ENCODE results near the gene LIPC.

LIPC gene

GRCh38 chr15:58583171-58583908 lies 151.5 kb downstream of the LIPC start:
- no peak for DNase-seq (ENCODE audit: low spot score)
- in situ Hi-C loops (cut with MboI; ENCODE audit: low sequenced_read_pairs, unreplicated experiment) = no loop called here
- no peak for TF ChIP-seq CTCF (IDR thresholded peaks at IDR 0.05; ENCODE audit: borderline replicate concordance, control extremely low read depth, extremely low read depth, insufficient read depth, missing control alignments)

DNA sequence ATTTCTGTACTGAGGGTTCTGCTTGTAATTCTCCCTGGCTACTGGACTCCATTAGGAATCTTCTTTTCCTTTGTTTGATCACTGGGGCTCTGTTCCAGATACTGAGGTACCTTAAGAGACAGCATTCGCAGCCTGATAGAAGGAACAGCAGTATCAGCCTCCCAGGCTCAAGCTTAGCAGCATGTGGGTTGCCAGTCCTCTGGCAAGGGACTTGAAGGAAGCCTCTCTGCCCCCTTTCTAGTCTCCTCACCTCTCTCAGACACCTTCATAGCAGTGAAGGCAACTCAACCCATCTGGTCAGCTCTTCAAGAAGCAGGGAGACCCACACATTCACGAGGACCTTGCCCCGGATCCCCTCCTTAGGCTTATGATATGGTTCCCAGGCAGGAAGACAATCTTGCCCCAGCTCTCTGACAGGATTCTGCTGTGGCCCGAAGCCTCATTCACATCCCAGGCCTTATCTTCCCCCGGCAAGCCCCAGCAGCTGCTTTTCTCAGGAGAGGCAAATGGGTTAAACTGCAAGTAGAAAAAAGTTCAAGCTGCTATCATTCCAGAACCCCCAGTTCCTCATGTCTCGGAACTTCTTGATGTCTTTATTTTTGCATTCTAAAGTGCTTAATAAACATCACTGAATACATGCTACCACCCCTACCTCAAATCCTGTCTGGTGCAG lies 153.1 kb downstream of the LIPC start:
- DNase-seq (ENCODE audit: low spot score) = no peak
- in situ Hi-C loops (cut with MboI; ENCODE audit: low sequenced_read_pairs, unreplicated experiment) = no loop called here
- TF ChIP-seq CTCF (IDR thresholded peaks at IDR 0.05; ENCODE audit: borderline replicate concordance, control extremely low read depth, extremely low read depth, insufficient read depth, missing control alignments) = no peak

DNA sequence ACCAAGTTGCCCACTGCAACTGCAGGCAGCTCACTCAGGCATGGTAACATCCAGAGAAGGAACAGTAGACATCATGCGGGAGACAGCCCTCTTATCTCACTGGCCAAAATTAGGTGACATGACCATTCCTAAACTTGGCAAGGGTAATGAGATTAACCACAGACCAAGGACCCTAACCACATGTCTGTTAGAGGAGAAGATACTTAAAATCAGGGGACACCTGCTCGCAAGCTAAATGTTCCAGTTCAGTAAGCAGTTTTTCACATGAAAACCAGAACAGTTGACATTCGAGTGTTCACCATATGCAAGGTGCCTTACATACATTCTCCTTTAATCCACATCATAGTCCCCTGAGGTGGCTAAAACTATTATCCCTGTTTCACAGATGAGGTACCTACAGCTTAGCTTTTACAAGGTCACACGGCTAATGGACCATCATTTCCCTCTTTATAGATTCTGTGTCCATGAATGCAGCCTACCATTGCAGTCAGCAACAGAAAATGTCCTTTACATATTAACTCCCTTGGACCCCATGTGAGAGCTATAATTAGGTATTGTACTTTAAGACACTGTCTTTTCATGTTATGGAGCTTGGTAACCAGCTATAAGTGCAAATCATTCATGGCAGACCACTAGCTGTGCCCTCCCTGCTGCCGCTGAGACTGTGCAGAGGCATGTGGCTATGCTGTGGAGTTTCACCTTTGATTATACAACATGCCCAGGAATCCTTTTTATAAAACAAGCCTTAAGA lies 154.1 kb downstream of the LIPC start:
- DNase-seq (ENCODE audit: low spot score) = no peak
- no peak for TF ChIP-seq CTCF (IDR thresholded peaks at IDR 0.05; ENCODE audit: borderline replicate concordance, control extremely low read depth, extremely low read depth, insufficient read depth, missing control alignments)
- in situ Hi-C loops (cut with MboI; ENCODE audit: low sequenced_read_pairs, unreplicated experiment) = no loop called here

- DNase-seq (ENCODE audit: low spot score) = no peak
- in situ Hi-C loops (cut with MboI; ENCODE audit: low sequenced_read_pairs, unreplicated experiment) = no loop called here
- no peak for TF ChIP-seq CTCF (IDR thresholded peaks at IDR 0.05; ENCODE audit: borderline replicate concordance, control extremely low read depth, extremely low read depth, insufficient read depth, missing control alignments)
These were observed 155.7 kb downstream of the LIPC start for GRCh38 chr15:58587486-58587885.

DNA sequence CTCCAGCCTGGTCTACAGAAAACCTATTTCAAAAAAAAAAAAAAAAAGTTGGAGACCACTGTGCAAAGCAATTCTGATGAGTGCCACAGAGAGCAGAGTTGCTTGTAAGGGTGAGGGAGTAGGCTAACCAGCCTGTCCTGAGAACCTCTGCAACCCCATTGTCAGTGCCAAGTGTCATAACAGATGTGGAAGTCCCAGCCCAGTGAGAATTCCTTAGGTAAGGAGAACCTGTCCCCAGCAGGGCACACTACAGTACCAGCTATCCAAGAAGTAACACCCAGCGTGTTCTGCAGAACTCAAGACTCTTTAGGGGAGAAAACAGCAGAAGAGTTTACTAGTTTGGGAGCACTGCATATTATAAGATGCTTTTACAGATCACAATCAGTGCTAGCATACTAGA lies 156.3 kb downstream of the LIPC start:
- TF ChIP-seq CTCF (IDR thresholded peaks at IDR 0.05; ENCODE audit: borderline replicate concordance, control extremely low read depth, extremely low read depth, insufficient read depth, missing control alignments) = no peak
- DNase-seq (ENCODE audit: low spot score) = no peak
- in situ Hi-C loops (cut with MboI; ENCODE audit: low sequenced_read_pairs, unreplicated experiment) = no loop called here

GRCh38 chr15:58589047-58589446 lies 157.3 kb downstream of the LIPC start:
- TF ChIP-seq CTCF (IDR thresholded peaks at IDR 0.05; ENCODE audit: borderline replicate concordance, control extremely low read depth, extremely low read depth, insufficient read depth, missing control alignments) = no peak
- DNase-seq (ENCODE audit: low spot score) = no peak
- in situ Hi-C loops (cut with MboI; ENCODE audit: low sequenced_read_pairs, unreplicated experiment) = no loop called here

Data from GM13976 (cell line).